NCI-H1694 treated with DMSO at 0.1 percent for 48 hours (cell line): ENCODE data around the gene SPPL2B.
A peak's percentile ranks its signal among the peaks of the same experiment; 100 is the strongest.

Experiments
- DNase-seq: peaks from one replicate; lab custom pipeline; 2025; lab: John Stamatoyannopoulos, UW

SPPL2B gene

DNA sequence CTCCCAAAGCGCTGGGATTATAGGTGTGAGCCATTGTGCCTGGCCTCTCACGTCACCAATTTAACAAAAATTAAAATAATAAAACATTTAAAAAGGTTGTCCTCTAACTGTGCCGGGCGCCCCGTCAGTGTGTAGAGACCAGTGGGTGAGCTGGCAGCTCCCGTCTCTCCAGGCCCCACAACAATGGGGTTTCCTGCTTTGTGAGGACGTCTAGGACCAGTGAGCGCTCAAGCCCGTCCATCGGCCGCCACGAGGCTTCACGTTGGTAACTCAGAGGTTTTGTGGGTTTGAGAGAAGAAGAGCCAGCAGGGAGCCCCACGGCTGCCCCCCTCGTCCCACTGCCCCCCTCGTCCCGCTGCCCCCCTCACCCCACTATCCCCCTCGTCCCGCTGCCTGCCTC is 4.8 kb upstream of the SPPL2B start:
- no peak for DNase-seq

DNA sequence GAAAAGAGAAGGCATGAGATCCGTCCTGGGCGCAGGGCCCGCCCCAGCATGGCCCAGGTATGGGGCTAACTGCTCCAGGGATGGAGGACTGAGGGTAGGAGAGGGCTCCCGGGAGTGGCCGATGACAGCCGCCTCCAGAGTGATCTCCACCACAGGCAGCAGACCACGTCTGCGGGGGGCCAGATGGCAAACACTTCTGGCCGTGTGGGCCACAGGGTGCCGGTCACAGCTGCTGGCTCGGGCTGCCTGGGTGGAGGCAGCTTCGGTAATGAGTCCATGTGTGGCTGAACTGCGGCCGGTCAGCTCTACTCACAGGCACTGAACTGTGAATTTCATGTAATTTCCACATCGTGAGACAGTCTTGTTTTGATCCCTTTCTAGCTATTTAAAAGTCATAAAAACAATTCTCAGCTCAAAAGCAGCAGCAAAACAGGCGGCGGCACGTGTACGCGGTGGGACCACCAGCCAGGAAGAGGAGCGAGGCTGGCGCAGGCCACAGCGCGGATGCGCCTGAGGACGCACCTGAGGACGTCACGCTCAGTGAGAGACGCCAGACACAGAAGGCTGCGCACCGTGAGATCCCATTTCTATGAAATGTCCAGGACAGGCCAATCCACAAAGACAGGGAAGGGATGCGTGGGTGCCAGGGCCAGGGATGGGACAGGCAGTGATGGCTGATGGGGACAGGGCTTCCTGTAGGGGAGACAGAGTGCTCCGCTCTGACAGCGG is 4.1 kb upstream of the SPPL2B start:
- DNase-seq = no peak

DNA sequence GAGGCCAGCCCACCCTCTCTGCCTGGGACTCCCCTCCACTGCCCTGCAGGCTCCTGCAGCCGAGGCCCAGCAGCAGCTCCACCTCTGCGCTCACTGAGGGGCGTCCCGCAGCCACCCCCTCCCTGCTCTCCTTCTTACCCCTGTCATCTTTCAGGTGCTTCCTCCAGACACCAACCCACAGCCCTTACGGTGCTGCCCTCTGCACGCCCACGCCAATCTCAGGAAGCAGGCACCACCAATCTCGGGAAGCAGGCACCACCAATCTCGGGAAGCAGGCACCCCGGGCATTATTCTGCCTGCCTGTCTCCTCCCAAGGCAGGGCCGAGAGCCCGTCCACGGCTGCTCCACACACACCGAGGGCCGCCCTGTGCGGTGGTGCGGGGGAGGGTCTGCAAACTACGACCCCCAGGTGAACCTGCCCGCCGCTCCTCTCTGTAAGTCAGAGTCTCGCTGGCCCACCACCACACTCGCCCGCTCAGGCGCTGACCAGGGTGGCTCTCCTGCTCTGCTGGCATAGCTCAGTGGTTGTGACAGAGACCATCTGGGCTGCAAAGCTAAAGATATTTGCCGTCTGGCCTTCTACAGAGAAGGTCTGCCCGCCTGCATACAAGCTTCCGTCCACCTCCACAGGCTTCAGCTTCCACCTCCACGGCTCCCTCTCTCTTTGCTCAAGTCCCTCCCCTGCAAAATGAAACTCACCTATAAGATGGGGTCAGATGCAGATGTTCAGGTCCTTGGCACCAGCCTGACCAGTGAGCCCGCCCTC is 3.0 kb upstream of the SPPL2B start:
- DNase-seq = no peak

DNA sequence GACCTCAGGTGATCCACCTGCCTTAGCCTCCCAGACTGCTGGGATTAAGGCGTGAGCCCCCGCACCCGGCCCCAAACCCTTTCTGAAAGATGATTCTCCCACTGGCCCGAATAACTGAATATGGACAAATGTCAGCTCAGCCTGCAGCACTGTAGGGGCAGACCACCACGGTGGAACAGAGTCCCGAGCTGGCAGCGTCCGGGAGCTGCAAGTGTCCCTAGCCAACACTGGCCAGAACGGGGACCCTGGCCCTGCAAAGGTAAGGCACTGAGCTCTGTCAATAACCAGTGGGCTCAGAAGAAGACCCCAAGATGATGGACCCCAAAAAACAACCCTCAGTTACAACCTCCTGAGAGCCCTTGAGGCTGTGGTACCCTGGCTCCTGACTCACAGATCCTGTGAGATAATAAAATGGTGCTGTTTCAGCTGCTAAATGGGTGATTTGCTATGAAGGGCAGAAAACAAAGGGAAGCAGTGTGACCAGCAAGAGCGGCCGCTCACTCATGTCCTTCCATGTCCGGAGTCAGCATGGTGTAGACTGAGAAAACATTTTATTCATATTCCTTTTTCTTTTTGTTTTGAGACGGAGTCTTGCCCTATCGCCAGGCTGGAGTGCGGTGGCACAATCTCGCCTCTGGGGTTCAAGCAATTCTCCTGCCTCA is 1.7 kb upstream of the SPPL2B start:
- DNase-seq = no peak

DNA sequence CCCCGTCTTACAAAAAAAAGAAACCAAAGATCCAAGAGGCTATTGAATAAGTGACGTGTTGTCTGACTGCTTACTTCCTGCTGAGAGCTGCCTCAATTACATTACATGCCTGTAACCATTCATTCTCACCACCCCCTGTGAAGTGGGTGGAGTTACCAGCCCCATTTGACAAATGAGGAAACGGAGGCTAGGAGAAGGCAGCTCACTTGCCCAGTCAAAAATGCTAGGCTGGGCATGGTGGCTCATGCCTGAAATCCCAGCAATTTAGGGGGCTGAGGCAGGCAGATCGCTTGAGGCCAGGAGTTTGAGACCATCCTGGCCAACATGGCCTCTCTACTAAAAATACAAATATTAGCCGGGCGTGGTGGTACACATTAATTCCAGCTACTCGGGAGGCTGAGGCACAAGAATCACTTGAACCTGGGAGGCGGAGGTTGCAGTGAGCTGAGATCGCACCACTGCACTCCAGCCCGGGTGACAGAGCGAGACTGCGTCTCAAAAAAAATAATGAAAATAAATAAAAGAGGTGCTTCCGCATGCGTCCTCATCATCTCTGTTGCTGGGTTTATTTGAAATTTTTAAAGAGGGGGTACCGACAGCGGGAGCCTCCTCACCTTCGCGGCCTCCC is 597 bp upstream of the SPPL2B start:
- peak; percentile 39 for DNase-seq

DNA sequence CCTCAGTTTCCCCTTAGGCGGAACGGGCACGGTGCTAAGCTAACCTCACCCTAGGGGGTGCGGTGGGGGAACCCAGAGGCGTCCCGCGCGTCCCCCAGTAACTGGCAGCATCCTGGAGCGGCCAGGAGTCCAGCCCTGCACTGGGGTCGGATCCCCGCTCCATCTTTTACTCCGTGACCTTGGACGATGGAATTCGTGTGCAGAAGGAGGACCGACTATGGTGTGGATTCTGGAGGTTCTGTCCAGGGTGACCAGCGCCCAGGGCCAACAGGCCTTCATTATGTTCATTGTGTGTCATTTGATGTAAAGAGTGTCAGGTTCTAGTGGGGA is 630 bp downstream of the SPPL2B start:
- DNase-seq = no peak

DNA sequence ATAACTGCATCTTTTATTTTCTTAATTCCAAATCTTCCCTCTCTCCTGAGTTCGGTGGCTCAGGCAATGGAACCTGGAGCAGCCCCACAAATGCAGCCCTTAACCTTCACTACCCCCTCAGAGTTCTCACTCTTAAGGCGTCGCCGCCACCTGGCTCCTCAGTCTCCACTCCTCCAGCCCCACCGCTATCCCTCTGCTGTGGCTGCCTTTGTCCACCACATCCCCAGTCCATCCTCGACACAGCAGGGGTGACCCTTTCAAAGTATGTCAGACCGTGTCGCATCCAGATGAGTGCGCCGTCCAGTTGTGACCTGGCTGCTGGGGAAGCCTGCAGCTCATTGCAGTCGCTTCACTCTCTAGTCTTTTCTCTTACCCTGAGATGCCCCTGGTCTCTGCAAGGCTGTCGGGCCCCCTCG is 1.0 kb downstream of the SPPL2B start:
- DNase-seq = no peak

DNA sequence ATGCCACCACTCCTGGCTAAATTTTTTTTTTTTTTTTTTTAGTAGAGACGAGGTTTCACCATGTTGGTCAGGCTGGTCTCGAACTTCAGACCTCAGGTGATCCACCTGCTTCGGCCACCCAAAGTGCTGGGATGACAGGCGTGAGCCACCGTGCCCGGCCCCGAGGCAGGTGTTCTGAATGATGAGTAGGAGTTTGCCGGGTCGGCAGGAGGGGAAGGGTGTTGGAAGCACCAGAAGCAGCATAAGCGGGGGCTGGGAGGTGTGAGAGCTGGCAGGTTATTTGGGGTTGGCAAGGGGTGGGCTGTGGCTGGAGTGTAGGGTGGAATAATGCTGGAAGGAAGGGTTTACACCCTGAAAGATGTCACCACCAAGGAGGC is 1.8 kb downstream of the SPPL2B start:
- DNase-seq = no peak

DNA sequence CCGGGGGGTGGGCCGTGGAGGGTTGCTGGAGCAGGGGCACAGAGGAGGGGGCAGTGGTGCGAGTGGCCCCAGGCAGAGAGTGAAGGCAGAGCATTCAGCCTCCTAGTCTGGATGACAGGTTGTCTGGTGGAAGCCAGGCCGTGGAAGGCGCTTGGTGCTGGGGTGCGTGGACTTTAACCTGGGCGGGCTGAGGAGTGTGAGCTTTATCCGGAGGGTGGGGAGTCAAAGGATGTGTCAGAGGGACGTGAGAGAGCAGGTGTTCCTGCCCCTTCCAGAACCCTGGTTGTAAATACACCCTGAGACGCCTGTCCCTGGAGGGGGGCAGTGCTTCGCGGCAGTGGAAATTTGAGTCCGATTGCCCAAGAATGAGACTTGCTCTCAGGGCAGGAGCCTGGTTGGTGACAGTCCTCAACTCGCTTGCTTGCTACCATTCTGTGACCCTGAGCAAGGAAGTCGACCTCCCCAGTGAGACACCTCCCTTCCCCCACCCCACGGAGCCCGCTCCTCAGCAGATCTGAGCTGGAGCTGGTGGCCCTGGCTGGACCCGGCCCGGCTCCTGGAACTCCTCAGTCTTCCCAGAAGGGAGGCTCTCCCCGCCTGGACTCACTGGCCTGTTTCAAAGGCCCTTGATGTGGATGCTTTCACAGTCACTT is 2.3 kb downstream of the SPPL2B start:
- no peak for DNase-seq

DNA sequence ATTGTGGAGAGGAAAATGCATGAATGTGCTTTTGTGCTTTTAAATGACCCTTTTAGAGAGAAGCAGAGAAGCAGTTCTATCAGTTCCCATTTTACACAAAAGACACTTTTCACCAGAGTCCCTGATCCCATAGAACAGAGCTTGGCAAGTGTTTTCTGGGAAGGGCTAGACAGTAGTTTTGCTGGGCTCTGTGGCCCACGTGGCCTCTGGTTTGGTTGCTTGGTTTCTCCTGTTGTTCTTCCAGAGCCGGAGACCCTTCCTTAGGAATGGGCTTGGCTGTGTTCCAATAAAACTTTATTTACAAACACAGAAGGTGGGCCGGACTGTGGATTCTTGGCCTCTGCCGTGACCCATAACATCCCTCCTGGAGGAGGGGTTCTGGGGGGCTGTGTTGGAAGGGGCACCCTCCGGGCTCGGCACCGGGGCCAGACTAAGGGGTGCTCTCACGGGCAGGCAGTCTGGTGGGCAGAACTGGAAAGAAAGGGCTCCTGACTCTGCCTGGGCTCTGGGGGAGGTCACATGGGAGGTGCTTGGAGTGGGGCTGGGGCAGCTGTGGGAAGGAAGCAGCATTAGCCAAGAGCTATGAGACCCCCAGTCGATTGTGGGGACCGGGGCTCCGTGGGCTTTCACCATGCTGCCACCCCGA is 3.2 kb downstream of the SPPL2B start:
- no peak for DNase-seq

DNA sequence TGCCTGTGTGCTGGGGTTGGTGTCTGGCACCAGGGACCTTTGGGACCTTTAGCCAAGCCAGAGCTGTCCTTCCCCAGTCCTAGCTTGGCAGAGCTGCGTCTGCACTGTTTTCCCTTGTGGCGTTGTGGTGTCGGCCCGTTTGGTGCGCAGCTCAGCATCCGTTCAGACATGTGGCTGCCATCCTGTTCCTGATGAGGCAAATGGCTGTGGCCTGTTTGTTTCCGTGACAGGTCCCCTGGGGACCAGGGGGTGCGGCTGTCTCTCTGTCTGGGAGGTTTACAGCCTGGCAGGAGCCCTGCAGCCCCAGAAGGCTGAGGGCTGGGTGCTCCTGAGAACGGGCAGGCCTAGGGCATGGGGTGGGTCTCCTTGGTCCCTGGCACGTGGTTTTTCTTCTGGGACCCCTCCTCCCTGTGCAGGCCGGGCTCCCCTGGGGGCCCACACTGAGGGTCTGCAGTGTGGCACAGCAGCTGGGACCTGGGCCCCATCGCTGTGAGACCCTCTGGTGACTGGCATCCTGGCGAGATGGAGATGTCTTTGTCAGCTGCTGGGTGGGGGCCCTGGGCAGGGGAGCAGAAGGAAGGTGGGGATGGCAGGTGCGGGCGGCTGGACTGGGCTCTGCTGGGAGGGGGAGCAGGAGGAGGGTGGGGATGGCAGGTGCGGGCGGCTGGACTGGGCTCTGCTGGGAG is 4.0 kb downstream of the SPPL2B start:
- DNase-seq = peak; percentile 2

DNA sequence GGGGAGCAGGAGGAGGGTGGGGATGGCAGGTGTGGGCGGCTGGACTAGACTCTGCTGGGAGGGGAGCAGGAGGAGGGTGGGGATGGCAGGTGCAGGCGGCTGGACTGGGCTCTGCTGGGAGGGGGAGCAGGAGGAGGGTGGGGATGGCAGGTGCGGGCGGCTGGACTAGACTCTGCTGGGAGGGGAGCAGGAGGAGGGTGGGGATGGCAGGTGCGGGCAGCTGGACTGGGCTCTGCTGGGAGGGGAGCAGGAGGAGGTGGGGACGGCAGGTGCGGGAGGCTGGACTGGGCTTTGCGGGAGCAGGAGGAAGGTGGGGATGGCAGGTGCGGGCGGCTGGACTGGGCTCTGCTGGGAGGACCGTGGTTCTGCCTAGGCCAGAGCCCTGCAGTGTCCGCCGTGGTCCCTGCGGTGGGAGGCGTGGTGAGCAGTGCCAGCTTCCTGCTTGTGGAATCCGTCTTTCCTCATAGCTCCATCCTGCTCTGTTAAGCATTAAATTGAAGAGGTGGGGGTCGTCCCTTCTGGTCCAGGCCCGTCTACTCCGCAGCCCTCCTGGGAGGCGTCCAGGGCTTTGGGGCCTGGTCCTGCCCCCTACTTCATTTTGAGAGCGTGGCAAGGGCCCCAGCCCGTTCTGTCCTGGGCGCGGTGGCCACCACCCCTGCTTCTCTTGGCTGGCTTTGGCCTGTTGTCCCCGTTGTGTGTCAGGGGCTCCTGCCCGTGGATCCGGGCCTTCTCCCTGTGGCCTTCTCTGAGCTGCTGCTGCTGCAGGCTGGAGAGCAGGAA is 4.7 kb downstream of the SPPL2B start:
- DNase-seq = no peak

DNA sequence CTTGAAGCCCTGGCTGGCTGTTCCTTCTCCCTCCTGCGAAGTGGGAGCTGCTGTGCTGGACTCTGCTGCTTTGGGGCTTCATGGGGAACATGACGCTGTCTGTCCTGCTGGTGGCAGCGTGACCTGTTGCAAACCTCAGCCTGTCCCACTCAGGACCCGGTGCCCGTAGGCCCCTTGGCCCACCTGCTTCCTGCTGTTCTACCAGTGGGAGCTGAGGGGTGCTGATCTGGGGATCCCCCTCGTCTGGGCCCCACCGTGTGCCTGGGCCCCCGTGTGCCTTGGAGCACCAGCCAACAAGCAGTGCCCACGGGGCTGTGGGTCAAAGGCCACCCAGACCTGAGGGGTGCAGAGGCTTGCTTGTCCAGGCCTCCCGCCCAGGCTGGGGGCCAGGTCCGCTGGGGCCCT is 5.3 kb downstream of the SPPL2B start:
- DNase-seq = no peak

DNA sequence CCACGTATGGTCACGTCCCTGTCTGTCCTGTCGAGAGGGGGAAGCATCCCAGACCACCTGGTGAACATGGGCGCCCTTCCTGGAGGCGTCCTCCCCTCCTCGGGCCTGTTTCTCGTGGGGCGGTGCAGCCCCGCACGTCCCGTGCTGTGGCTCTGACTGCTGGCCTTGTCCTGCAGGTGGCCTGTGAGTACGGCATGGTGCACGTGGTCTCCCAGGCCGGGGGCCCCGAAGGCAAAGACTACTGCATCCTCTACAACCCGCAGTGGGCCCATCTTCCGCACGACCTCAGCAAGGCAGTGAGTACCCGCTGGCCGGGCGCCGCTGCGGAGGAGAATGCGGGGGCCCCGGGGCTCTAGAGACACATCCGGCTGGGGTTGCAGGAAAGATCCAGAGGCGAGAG is 5.9 kb downstream of the SPPL2B start:
- DNase-seq = no peak

DNA sequence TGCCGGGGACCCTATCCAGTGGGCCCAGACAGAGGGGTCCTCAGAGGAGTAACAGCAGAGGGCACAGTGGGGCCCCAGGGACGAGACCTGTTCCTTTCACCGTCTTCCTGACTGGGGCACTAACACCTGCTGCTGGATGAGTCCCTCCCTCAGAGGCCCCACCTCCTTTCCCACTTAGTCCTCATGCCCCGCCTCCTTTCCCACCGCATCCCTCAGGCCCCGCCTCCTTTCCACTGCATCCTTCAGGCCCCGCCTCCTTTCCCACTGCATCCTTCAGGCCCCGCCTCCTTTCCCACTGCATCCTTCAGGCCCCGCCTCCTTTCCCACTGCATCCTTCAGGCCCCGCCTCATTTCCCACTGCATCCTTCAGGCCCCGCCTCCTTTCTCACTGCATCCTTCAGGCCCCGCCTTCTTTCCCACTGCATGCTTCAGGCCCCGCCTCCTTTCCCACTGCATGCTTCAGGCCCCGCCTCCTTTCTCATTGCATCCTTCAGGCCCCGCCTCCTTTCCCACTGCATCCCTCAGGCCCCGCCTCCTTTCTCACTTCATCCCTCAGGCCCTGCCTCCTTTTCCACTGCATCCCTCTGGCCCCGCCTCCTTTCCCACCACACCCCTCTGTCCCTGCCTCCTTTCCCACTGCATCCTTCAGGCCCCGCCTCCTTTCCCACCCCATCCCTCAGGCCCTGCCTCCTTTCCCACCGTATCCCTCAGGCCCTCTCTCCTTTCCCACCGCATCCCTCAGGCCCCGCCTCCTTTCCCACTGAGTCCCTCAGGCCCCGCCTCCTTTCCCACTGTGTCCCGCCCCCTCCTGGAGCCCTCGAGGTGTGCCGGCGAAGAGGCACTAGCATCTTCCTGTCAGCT is 6.7 kb downstream of the SPPL2B start:
- DNase-seq = no peak

DNA sequence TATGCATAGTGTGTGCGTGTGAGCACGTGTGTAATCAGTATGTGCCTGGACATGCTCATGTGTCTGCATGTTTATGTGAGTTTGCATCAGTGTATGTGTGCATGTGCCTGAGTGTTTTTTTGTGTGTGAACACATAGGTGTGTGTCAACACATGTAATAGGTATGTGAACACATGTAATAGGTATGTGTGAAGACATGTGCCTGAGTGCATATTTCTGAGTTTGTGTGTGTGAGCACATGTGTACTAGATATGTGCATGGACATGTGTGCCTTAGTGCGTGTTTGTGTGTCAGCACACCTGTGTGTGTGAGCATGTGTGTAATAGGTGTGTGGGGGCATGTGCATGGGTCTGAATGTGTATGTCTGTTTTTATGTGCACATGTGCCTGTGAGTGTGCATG is 7.4 kb downstream of the SPPL2B start:
- no peak for DNase-seq

DNA sequence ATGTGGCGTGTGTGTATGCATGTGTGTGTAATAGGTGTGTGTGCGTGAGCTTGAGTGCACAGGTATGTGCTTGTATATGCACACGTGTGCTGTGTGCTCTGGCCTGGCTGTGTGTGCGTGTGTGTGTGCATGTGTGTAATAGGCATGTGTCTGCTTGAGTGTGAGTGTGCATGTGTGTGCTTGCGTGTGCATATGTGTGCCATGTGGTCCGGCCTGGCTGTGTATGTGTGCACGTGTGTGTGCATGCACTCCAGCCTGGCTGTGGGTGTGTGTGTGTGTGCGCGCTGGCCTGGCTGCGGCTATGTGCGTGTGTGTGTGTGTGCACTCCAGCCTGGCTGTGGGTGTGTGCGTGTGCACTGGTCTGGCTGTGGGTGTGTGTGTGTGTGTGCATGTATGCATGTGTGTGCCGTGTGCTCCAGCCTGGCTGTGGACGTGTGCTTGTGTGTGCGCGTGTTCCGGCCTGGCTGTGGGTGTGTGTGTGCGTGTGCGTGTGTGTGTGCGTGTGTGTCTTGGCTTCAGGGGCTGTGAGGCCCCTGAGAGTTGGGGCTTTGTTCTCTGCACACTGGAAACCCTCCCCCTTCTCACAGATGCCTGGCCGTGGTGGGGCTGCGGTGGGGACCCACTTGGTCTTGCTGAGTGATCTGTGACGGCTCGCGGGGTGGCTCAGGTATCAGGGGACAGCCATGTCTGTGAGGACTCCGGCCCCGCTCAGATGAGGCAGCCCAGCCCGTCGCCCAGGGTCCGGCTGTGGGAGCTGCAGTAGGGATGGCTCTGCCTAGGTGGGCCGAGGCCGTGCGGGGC is 8.2 kb downstream of the SPPL2B start:
- DNase-seq = no peak

DNA sequence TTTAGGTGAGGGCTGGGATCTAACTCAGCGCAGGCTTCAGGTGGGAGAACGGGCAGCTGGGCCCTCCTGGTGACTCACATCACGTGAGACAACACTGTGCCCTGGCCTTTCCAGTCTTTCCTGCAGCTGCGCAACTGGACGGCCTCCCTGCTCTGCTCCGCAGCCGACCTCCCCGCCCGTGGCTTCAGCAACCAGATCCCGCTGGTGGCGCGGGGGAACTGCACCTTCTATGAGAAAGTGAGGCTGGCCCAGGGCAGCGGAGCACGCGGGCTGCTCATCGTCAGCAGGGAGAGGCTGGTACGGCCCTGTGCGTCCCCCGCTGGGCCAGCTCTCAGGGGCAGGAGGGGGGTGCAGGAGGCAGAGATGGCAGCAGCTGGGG is 8.8 kb downstream of the SPPL2B start:
- no peak for DNase-seq
